Stimulated activated CD8-positive, alpha-beta memory T cell treated with anti-CD3 and anti-CD28 coated beads, Interleukin-15, amount 100 ng/mL, for 1 hour (primary cell): Measurements from ENCODE around the gene NUCB1.
"Not testable (repeated sequence)": the region's sequence is repeated elsewhere in the genome, so short reads cannot be mapped to it uniquely, and the experiment has no call there.

Experiments
- DNase-seq: peaks from one replicate; pipeline ENCODE4 v3.0.0-alpha.2; 2020; ENCODE audit warnings: low read depth

The NUCB1 gene

GRCh38 chr19:48906324-48906723 lies 6.2 kb downstream of the NUCB1 start:
- DNase-seq: no peak

DNA sequence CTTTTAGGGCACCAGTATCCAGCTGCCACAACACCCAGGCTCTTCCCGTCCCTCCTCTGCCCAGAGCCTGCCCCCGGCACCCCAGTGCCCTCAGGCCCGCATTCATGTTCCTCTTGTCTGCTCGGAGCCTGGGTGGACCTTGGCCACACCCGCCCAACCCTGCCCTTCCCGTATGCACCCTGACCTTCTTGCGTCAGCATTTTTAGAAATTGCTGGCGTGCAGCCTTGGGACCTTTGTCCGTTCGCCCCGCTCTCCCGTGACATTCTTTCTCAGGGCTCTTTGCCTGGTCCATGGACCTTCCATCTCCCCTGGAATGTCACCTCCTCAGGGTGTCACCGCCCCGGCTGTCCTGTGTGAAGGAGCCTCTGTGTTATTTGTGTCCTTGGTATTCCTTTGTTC lies 7.6 kb downstream of the NUCB1 start:
- no peak for DNase-seq

GRCh38 chr19:48909424-48910077 lies 9.4 kb downstream of the NUCB1 start:
- not testable (repeated sequence) for DNase-seq

DNA sequence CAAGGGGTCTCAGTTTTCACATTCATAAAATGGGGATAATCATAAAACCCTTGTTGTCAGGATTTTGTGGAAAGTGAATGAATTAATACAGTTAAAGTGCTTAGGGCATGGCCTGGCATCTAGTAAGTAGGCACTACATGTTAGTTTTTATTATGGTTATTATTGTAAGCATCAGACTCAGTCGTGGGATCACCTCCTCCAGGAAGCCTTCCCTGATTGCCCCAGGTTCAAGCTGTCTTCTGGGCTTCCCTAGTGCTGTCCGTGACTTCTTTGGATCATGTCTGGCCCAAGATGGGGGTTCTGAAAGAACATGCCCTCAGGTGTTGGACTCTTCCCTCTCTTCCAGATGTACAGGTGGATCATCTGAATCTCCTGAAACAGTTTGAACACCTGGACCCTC lies 10.7 kb downstream of the NUCB1 start:
- no peak for DNase-seq

DNA sequence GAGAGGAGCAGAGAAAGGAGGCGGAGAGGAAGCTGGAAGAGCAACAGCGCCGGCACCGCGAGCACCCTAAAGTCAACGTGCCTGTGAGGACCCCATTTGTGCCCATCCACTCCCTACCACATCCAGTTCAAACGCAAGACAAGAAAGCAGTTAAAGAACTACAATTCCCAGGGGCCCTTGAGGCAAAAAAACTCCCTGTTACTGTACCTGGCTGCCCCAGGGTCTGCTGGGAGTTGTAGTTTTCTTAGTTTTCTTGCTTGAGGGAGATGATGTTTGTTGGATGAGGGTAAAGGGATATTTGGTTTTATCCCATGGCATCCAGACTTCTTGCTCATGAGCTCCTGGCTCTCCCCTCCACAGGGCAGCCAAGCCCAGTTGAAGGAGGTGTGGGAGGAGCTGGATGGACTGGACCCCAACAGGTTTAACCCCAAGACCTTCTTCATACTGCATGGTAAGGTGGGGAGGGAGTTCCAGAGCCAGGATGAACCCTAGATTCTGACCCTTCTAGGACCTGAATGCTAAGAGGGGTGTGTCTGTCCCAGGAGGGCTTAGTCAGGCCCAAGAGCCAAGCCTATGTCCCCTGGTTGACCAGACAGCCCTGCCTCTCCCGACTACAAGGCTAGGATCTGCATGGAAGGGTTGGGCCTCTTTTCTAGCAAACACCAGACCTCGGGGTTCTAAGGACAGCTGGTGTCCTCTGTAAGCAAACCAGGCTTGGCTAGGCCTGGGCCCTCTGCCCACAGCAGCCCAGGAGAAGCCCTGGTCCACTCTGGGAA lies 13.2 kb downstream of the NUCB1 start:
- no peak for DNase-seq

DNA sequence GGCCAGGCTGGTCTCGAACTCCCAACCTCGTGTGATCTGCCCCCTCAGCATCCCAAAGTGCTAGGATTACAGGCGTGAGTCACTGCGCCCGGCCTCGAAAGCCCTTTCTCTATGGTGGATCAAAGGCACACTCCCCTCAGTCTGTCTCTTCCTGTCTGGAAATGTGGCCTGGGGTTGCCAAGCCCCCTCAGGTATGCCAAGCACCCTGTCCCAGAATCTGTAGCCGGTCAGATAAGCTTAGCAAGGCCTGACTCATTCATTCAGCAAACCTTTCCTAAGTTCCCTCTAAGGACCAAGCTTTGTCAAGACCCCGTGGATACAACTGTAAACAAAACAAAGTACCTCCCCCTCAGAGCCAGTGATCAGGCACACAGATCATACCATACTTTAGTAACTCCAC lies 14.1 kb downstream of the NUCB1 start:
- DNase-seq: no peak

DNA sequence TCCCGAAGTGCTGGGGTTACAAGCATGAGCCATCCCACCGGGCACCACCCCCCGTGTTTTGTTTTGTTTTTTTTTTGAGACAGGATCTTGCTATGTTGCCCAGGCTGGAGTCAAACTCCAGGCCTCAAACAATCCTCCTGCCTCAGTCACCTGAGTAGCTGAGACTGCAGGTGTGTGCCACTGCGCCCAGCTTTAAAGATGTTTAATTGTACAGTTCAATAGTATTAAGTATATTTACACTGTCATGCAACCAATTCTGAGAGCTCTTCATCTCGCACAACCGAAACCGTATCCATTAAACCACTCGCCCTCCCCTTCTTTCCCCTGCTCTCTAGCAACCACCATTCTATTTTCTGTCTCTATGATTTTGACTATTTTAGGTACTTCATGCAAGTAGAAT lies 15.6 kb downstream of the NUCB1 start:
- no peak for DNase-seq

DNA sequence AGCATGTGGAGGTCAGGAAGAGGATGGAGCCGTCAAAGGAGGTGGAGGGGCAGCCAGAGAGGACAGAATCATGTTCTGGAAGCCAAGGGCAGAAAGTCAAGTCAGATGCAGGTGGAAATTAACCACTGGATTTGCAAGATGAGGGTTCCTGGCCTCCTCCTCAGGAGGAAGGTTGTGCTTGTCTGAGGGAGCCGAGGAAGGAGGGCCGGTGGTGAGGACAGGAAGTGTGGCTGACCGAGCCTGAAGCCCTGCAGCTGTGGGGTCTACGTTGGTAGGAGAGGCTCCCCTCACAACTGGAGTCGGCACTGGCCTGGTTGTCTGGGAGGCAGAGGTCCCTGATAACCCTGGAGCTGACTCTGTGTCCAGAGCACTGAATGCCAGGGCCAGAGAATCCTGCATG lies 18.0 kb downstream of the NUCB1 start:
- no peak for DNase-seq

DNA sequence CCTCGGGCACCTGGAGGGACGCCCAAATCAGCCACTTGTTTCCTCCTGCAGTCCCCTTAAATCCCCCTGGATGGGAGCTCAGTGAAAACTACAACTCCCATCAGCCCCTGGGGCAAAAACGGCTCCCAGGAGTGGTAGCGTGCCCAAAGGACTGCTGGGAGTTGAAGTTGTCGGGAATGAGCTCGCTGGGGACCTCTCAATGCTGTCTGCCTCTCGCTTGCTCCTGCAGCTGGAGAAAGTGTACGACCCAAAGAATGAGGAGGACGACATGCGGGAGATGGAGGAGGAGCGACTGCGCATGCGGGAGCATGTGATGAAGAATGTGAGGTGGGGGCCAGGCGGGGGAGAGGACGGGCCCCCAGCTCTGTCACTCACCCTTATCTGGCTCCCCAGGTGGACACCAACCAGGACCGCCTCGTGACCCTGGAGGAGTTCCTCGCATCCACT lies 18.7 kb downstream of the NUCB1 start:
- no peak for DNase-seq

- not testable (repeated sequence) for DNase-seq
Measured at GRCh38 chr19:48919271-48919670, 19.2 kb downstream of the NUCB1 start.

DNA sequence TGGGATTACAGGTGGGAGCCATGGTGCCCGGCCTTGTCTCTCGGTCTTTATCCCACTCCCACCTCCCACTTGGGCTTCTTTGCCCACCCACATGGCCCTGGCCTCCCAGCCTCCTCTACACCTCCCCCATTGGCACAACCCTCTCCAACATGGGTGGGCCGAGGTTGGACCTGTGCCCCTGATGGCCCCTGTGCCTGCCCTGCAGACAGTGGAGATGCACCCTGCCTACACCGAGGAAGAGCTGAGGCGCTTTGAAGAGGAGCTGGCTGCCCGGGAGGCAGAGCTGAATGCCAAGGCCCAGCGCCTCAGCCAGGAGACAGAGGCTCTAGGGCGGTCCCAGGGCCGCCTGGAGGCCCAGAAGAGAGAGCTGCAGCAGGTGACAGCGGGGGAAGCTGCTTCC lies 20.8 kb downstream of the NUCB1 start:
- no peak for DNase-seq

GRCh38 chr19:48921721-48922500 lies 21.8 kb downstream of the NUCB1 start:
- DNase-seq: no peak

- DNase-seq: no peak
Measured at GRCh38 chr19:48922548-48923490, 22.7 kb downstream of the NUCB1 start.

- no peak for DNase-seq
Measured at GRCh38 chr19:48925240-48925843, 25.2 kb downstream of the NUCB1 start.

- not testable (repeated sequence) for DNase-seq
Measured at GRCh38 chr19:48925890-48926289, 25.8 kb downstream of the NUCB1 start.

DNA sequence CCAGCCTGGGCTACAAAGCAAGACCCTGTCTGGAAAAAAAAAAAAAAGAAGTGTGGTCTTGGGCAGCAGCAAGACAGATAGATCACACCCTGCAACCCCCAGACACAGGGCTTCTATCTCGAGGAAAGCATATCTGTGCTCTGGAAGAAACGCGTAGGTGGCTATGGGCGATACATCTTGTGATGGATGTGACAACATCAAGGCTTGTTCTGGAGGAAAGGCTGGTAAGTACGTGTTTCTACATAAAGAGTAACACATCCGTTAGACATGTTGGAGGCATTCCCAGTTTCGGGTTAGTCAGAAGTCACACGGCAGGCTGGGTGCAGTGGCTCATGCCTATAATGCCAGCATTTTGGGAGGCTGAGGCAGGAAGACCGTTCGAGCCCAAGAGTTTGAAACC lies 26.8 kb downstream of the NUCB1 start:
- no peak for DNase-seq

DNA sequence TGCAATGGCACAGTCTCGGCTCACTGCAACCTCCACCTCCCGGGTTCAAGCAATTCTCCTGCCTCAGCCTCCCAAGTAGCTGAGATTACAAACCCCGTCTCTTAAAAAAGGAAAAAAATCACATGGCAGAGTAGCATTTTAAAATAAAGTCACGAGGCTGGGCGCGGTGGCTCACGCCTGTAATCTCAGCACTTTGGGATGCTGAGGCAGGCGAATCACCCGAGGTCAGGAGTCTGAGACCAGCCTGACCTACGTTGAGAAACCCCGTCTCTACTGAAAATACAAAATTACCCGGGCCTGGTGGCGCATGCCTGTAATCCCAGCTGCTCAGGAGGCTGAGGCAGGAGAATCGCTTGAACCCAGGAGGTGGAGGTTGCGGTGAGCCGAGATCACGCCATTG lies 27.6 kb downstream of the NUCB1 start:
- not testable (repeated sequence) for DNase-seq

DNA sequence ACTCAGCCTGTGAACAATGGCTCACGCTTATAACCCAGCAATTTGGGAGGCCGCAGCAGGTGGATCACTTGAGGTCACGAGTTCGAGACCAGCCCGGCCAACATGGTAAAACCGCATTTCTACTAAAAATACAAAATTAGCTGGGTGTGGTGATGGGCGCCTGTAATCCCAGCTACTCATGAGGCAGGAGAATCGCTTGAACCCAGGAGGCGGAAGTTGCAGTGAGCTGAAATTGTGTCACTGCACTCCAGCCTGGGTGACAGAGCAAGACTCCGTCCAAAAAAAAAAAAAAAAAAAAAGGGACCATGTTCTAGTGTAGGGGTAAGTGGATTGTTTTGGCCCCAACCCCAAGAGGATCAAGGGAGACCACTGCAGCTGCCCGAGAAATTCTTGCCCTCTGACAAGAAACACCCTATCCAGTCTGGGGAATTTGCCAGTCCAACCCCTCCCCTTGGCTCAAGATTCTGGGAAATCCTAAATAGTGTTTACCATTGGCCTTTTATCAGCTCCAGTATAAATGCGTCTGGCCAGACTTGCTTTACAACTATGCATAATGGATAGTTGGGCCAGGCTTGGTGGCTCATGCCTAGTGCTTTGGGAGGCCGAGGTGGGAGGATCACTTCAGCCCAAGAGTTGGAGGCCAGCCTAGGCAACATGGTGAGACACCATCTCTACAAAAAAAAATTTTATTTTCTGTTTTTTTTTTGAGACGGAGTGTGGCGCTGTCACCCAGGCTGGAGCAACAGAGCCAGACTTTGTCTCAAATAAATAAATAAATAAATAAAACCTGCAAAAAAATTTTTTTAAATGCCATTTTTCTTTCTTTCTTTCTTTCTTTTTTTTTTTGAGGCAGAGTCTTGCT lies 28.3 kb downstream of the NUCB1 start:
- DNase-seq: no peak

DNA sequence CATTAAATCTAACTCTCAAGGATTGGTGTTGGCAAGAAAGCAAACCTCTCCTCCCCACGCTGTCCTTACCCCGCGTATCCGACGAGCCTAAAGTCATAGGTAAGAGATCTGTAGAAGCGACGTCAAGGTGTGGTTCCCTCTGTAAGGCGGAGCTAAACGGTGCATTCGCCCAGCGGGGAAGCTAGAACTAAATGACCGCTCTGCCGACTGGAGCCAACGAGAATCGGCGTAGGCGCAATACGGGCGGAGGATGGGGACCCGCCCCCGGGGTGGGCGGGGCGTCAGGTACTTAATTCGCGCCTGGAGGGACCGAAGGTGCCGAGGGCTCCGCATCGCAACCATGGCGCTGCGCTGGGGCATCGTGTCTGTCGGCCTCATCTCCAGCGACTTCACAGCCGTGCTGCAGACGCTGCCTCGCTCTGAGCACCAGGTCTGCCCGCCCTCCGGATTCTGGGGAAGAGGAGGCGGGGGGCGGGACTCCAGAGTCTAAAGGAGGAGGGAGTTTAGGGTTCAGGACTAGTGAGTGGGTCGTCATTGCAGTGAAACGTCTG lies 33.3 kb downstream of the NUCB1 start, which contains the start of gene DHDH:
Gene DHDH (plus strand): TSS at position 318 of the 551 bp plus-strand sequence. CDS start 23 bp downstream, at position 341.
- peak; percentile 68 for DNase-seq

- no peak for DNase-seq
Measured at GRCh38 chr19:48934837-48935236, 34.7 kb downstream of the NUCB1 start.
